Measurements from ENCODE around the gene PRXL2A. TPM values are rescaled to one million over a fixed set of nuclear protein-coding genes. Genes with fewer than 3 reads are reported as not detected.

The PRXL2A gene
- total and polyA plus RNA-seq, 10 of the 15 experiments (the other 5 are each of a cell fraction or from before 2014, with no cell fraction given) = 2.8 to 15.6 (median 11.1) TPM

- H3K36me3 ChIP-seq (ENCODE audit: control insufficient read depth in 2 of 2, insufficient read depth in 2 of 2, low read length in 1 of 2) = no peaks in the 10 kb centered on the region
- no peak overlapping the region for H3K27ac ChIP-seq (ENCODE audit: control insufficient read depth, insufficient read depth)
- H3K4me2 ChIP-seq (ENCODE audit: control insufficient read depth, insufficient read depth) = no peak overlapping the region
- no peak overlapping the region for H3K4me3 ChIP-seq
- in situ Hi-C loops (cut with MboI) (no loop called here), intact Hi-C loops (cut with micrococcal nuclease; ENCODE audit: unreplicated experiment) (no loop called here)
- BruUV-seq (replicated peaks) = no TSS peak
- H3K4me1 ChIP-seq (ENCODE audit: control insufficient read depth, insufficient read depth, low read length) = no peaks in the 10 kb centered on the region
- 41% methylated on average over 6 of the region's 6 CpGs for WGBS (ENCODE audit: insufficient coverage, insufficient replicate concordance, low lambda C conversion rate, missing lambda C conversion rate)
- H4K20me1 ChIP-seq (ENCODE audit: control insufficient read depth, insufficient read depth) = no peaks in the 10 kb centered on the region
- RAD21 ChIA-PET (ENCODE audit: unreplicated experiment) = no interaction called here
- H3K9me3 ChIP-seq (replicated peaks; ENCODE audit: control insufficient read depth, insufficient read depth, low read length) = no peaks in the 10 kb centered on the region; the same call in 1 of the 3 replicates
- no peak for FAIRE-seq
- ATAC-seq = no peak
- no peak overlapping the region for H3K9ac ChIP-seq (ENCODE audit: control insufficient read depth, insufficient read depth, low read length)
- SMC1A ChIA-PET (ENCODE audit: uncharacterized antibody, unreplicated experiment) = interaction anchor here (1.7 kb wide), 1 partner anchor 11 kb away, joined by 3 read pairs; no protein-coding TSS in a partner anchor
- POLR2A ChIA-PET = no interaction called here
- H3K27me3 ChIP-seq (replicated peaks in 1 of 2; ENCODE audit: control insufficient read depth in 2 of 2, insufficient read depth in 2 of 2, low read length in 1 of 2) = no peaks in the 10 kb centered on the region
- CTCF ChIA-PET = interaction anchor here (1.4 kb wide), 1 partner anchor 10 kb away, joined by 4 read pairs; no protein-coding TSS in a partner anchor
- H2AFZ ChIP-seq (ENCODE audit: control insufficient read depth, low read depth, low read length) = no peak overlapping the region
- H3K79me2 ChIP-seq (ENCODE audit: control insufficient read depth, insufficient read depth, low read length) = no peaks in the 10 kb centered on the region
- DNase-seq (ENCODE audit: low read depth, low spot score) = no peak
- TF ChIP-seq SREBF1 (IDR thresholded peaks at IDR 0.05; ENCODE audit: low read length) (no peak), ZNF687 (IDR thresholded peaks at IDR 0.05) (no peak), NKRF (conservative IDR thresholded peaks at IDR 0.05) (no peak), RBBP5 (conservative IDR thresholded peaks at IDR 0.05) (no peak), RAD21 (IDR thresholded peaks at IDR 0.05; ENCODE audit: insufficient read depth, low read depth, low read length) (no peak), ATF2 (IDR thresholded peaks at IDR 0.05; ENCODE audit: low read length) (no peak), ZNF592 (IDR thresholded peaks at IDR 0.05) (no peak), PAX5 (IDR thresholded peaks at IDR 0.05; ENCODE audit: borderline replicate concordance, low read depth, low read length) (no peak), CHD1 (IDR thresholded peaks at IDR 0.05; ENCODE audit: low read depth, low read length) (no peak), SMAD1 (IDR thresholded peaks at IDR 0.05; ENCODE audit: low read depth, partially characterized antibody) (no peak), HDAC2 (IDR thresholded peaks at IDR 0.05) (no peak), ETV6 (conservative IDR thresholded peaks at IDR 0.05 in 1 of 2, IDR thresholded peaks at IDR 0.05 in 1 of 2; ENCODE audit: borderline replicate concordance in 1 of 2, low read depth in 1 of 2) (no peak), SMAD5 (IDR thresholded peaks at IDR 0.05; ENCODE audit: low read depth) (no peak), POLR2AphosphoS2 (IDR thresholded peaks at IDR 0.05; ENCODE audit: low read depth, low read length) (no peak)
Observed at GRCh38 chr10:80371467-80371866, 36.9 kb upstream of the PRXL2A start.

Data from GM12878 (cell line).